GM21367 (cell line): ENCODE results near the gene MAPK6.
A peak's percentile ranks its signal among the peaks of the same experiment; 100 is the strongest.
"Not testable (repeated sequence)": the region's sequence is repeated elsewhere in the genome, so short reads cannot be mapped to it uniquely, and the experiment has no call there.

Experiments
- ATAC-seq: cut with Tn5 transposase; IDR thresholded peaks from one replicate; pipeline ENCODE4 v1.9.1; 2021; ENCODE audit not compliant: unreplicated experiment

The MAPK6 gene

GRCh38 chr15:52018693-52019393, at the start of gene MAPK6:
MAPK6 (plus strand) TSS chr15:52019219; CDS start chr15:52046461, 27,242 bp downstream.
- ATAC-seq = peak; percentile 59

GRCh38 chr15:51969728-51970127, 49.3 kb upstream of the MAPK6 start:
- no peak for ATAC-seq

GRCh38 chr15:51970132-51970817, 48.7 kb upstream of the MAPK6 start:
- no peak for ATAC-seq

- peak; percentile 5 for ATAC-seq
Observed at GRCh38 chr15:51971032-51971374, 48.0 kb upstream of the MAPK6 start.

GRCh38 chr15:51971375-51972133, 47.5 kb upstream of the MAPK6 start, which contains the start of gene LEO1:
LEO1 (minus strand) TSS chr15:51971778; CDS start chr15:51971745, 33 bp downstream.
- peak; percentile 80 for ATAC-seq

GRCh38 chr15:51973220-51973619, 45.8 kb upstream of the MAPK6 start:
- no peak for ATAC-seq

- no peak for ATAC-seq
Observed at GRCh38 chr15:51973775-51974174, 45.2 kb upstream of the MAPK6 start.

- peak; percentile 91 for ATAC-seq
Observed at GRCh38 chr15:51982013-51982769, 36.8 kb upstream of the MAPK6 start.

- ATAC-seq = no peak
Observed at GRCh38 chr15:51982770-51983103, 36.3 kb upstream of the MAPK6 start.

- no peak for ATAC-seq
Observed at GRCh38 chr15:51991141-51991540, 27.9 kb upstream of the MAPK6 start.

- ATAC-seq = no peak
Observed at GRCh38 chr15:51992953-51993352, 26.1 kb upstream of the MAPK6 start.

GRCh38 chr15:52002351-52002750, 16.7 kb upstream of the MAPK6 start:
- no peak for ATAC-seq

- not testable (repeated sequence) for ATAC-seq
Observed at GRCh38 chr15:52003089-52003488, 15.9 kb upstream of the MAPK6 start.

GRCh38 chr15:52003710-52004109, 15.3 kb upstream of the MAPK6 start:
- no peak for ATAC-seq

GRCh38 chr15:52004806-52005205, 14.2 kb upstream of the MAPK6 start:
- ATAC-seq = no peak

- peak; percentile 45 for ATAC-seq
Observed at GRCh38 chr15:52005748-52006701, 13.0 kb upstream of the MAPK6 start.

- ATAC-seq = peak; percentile 33
Observed at GRCh38 chr15:52006702-52007340, 12.2 kb upstream of the MAPK6 start.

GRCh38 chr15:52008359-52008697, 10.7 kb upstream of the MAPK6 start:
- ATAC-seq = no peak

- no peak for ATAC-seq
Observed at GRCh38 chr15:52008698-52009434, 10.2 kb upstream of the MAPK6 start.
